HG02852 (cell line): ENCODE results near the gene ZWILCH.
A peak's percentile ranks its signal among the peaks of the same experiment; 100 is the strongest.
"Not testable (repeated sequence)": the region's sequence is repeated elsewhere in the genome, so short reads cannot be mapped to it uniquely, and the experiment has no call there.

Experiments
- ATAC-seq: cut with Tn5 transposase; IDR thresholded peaks from one replicate; pipeline ENCODE4 v1.9.1; 2021; ENCODE audit warnings: mild to moderate bottlenecking, moderate library complexity; ENCODE audit not compliant: unreplicated experiment

Gene ZWILCH

DNA sequence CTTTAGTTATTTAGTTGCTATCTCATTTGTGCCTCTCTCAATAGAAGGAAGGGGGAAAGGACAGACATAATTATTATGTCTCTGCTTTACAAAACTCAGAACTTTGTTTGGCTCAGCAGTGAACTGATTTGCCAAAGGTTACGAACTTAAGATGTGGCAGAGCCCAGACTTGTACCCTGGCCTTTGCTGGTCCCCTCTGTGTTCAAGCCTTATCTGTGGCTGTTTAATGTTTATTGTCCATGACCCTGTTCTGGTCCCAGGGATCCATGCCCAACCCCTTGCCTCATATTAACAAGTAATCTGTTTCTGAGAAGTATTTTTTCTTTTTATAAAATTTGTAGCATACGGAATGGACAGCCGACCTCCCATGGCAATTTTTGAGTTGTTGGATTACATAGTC, 18.2 kb upstream of the ZWILCH start:
- no peak for ATAC-seq

DNA sequence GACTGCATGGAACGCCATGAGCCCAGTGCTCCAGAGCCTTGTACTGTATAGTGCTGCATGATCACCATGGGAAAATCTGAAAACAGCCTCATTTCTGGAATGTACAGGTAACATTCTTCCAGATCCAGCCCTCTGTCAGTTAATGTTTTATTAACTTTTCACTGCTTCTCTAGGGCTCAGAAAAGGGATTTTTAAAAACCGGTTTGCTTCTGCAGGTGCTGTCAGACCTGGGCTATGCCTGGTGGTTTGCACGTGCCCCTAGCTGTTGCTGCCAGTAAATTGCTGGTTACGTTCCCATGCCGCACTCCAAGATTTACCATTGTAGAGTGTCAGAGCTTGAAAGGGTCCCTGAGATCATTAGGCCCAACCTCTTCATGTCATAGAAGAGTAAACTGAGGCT, 16.6 kb upstream of the ZWILCH start:
- no peak for ATAC-seq

DNA sequence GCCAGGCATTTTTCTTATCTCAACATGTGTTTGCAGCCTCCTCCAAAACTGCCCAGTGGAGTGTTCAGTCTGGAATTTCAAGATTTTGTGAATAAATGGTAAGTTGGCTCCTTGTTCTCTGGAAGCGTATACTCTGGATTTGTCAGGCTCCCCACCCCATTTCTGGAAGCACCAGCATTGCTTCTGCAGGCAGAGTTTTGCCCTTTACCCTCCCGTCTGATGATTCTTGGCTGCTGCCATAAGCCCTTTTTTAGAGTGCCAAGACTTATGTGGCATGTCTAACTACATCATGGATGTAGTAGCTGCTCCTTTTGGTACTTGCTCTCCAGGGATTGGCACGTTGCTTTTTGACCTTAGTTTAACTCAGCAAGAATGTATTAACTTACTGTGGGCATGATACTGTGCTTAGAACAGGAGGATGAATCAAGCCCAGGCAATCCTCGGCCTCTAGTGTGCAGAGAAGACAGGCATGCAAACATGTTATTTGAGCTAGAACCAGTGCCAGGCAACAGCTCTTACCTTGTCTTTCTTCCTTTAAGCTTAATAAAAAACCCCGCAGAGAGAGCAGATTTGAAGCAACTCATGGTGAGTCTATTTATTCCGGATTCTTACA, 15.8 kb upstream of the ZWILCH start:
- no peak for ATAC-seq

DNA sequence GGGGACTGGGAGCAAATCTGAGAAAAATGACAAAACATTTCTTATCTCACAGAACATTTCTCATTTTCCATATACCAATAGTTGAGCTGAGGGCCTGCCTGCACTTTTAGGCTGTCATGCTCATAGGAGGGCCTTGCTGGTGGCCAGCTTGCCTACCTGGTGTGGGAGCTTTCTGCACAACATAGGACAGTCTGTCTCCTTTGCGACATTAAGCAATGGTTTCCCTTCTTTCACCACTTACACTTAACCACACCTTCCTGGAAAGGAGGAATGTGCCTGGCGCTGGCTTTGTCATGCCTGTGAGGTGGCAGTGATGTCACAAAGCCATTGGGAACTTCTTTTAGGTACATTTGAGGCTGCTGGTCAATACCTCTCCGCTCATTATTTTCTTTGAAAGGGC, 13.3 kb upstream of the ZWILCH start:
- ATAC-seq, result no peak

DNA sequence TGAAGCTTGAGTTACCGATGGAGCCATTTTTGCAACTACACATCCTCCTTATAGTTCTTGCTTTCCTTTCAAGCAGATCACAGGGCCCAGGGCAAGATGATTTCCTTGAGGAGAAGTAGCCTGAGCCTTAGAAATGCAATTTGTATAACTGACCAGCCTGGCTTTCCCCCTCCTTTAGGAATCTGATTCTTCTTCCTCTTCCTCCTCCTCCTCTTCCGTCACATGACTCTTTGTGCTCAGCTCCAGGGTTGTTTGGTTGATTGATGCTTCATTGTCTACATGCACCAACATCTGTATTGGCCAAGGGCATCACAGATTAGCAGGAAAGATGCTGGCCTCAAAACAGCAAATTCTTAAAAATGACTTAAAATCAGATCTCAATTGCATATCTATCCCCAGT, 10.9 kb upstream of the ZWILCH start:
- no peak for ATAC-seq

DNA sequence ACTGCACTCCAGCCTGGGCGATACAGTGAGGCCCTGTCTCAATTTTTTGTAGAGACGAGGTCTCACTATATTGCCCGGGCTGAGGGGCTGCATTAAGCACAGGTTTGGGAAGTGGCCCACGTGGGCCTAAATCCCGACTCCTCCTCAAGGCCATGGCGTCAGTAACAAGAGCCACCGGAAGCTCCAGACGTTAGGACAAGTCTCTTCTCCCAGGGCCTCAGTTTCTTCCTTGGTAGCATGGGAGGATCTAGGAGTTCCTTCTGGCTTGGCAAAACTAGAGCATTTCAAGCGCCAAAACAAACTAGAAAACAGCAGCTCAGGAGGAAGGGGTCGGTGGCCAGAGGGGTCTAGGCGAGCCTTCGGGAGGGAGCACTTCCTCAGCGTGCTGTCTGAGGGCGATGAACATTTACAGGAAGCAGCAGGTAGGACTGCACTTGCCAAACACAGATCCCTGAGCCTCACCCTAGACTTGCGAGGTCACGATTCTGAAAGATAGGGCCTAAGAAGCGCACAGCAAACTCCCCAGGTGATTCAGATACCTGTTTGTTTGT, 8.1 kb upstream of the ZWILCH start:
- no peak for ATAC-seq

DNA sequence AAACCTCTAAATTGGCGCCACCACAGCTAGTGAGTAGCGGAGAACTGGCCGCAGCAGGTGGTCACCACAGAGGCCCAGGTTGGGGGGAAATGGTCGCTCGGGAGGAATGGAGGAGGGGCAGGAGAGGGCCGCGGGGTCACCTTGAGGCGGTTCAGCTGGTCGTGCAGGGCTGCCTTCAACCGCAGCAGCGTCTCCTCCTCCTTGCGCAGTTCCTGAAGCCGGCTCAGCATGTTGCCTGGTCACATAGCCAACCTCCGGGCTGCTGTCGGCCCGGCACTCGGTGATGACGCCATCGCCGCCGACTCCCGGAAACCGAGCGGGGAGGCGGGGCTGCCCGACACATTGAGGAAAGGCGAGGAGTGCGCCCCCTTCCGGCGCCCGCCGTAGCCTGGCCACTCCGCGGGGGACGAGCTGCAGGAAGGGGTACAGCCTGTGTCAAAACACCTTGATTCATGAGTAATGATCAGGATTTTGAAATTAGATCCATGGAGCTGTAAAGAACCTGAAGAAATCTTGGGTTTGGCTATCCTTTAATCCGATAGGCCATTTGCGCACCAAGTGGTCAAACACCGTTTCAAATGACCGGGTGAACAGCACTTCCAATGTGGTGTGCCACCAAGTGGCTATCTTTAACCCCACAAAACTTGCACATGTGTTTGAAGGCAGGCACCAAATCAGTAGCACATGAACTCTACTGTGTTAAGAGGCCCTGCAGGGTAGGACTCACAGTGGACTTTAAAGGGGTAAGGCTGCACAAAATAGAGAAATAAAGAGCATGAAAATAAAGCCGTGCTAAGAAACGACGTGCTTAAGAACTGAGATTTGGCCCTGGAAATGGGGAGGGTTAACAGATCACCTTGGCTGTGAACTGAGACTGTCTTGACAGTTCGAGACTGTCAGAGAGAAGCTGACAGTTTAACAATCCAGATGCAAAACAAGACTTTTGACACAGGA, 7.3 kb upstream of the ZWILCH start, which contains the start of gene SNAPC5:
TSS of gene SNAPC5 (minus strand) at position 261 of the 954 bp plus-strand sequence. CDS start at position 230, 31 bp downstream.
- ATAC-seq, result peak; percentile 84

DNA sequence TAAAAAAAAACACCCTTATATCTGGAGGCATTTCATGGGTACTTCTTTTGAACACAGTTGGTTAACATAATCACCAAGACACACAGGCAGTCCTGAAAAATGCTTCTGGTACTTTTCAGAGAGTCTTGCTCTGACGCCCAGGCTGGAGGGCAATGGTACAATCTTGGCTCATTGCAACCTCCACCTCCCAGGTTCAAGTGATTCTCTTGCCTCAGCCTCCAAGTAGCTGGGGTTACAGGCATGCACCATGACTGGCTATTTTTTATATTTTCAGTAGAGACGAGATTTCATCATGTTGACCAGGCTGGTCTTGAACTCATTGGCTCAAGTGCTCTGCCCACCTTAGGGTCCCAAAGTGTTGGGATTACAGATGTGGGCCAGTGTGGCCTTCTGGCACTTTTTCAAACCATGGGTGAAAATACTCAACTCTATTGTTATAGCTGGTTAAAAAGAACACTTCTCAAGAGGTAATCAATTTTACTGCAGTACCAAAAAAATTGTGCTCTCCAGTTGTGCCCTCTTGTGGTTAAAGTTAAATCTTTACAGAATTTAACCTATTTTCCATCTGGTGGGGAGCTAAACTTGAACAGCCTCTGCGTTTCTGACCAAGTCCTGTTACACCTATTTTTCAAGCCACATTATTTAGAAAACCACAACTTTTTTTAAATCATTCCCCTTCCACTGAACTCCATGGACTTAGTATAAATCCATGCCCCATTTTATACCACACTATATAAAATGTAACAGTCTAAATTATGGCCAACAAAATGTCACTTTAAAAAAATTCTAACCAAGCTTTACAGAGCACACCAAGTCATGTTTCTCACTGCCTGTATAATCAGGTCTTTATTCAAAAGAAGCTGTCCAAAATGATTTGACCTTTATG, 6.4 kb upstream of the ZWILCH start:
- ATAC-seq, result no peak

DNA sequence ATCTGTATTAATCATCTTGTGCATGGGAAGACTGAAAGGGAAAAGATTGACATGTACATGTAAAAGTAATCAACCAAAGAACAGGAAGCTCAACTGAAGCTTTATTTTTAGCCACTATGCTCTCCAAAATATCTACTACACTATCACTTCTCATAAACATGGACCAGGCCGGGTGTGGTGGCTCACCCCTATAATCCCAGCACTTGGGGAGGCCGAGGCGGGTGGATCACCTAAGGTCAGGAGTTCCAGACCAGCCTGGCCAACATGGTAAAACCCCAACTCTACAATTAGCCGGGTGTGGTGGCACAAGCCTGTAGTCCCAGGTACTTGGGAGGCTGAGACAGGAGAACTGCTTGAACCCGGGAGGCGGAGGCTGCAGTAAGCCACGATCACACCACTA, 4.8 kb upstream of the ZWILCH start:
- not testable (repeated sequence) for ATAC-seq

DNA sequence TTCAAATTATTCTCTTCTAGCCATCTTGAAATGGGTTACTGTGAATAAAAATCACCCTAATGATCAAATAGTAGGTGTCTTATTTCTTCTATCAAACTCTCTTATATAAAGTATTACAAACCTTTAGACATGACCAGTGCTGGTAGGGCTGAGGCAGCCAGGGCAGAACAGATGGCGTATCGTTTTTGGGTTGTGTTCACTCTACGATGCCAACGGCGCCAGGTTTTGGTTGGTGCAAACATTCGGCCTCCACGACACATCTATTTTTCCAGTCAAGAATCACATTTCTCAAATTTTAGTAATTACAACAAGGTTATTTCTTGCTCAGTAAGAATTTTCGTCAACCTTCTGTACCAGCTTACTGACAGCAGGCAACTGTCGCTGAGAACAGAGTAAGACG, 2.6 kb upstream of the ZWILCH start:
- no peak for ATAC-seq

DNA sequence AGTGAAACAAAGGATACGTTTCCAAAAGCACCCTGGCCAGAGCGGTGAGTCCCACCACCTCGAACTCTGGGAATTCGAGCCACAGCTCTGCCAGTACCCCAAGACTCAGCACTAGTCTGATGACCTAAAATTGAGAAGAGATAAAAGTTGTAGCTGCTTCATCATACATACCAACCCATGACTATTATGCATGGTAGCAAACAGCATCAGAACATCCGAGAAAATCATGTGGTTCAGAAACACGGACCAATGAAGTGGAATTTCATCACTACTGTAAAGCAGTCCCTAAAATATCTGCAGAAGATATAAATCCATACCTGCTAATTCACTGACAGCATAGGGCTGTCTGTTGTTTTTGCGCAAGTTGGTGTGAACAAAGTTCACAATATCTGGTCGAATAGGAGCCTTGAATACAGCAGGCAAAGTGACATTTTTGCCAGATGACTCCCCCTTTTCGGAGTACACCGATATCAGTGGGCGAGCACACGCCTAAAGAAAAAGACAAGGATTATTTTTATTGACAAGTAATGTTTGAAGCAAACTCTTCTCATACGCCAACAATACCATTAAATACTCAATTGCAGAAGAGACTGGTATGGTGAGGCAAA, 2.0 kb upstream of the ZWILCH start:
- ATAC-seq, result not testable (repeated sequence)

DNA sequence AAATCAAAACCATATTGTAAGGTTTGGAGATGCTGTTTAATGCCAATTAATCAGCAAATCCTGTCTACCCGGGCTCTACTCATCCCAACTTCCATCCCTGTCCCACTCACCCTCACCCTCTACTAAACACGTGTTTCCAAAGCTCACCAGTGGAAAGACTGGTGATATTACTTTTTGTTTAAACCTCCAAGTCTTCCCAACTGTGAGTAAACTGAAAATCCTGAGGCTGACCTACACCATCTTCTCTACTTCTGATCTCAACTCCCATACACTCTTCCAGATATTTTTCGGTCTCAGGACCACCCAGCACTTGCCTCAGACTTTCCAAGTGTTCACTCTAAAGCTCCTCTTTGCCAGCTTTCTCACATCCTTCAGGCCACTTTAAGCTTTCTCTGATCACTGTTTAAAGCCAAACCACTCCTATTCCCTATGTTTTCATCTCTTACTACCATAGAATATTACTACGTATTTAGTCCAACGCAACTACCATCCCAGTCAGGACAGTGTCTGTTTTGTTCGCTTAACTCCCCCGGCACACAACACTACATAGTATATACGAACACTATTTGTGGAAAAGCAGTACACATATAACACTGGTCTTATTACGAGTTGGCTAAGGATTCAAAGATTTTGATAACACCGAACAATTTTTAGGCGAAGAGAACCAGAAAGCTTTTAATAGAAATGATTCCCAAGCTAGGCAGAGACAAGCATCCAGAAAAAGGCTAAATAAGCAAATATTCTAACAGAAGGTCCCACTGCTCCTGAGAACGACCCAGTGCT, 1.2 kb upstream of the ZWILCH start:
- no peak for ATAC-seq

DNA sequence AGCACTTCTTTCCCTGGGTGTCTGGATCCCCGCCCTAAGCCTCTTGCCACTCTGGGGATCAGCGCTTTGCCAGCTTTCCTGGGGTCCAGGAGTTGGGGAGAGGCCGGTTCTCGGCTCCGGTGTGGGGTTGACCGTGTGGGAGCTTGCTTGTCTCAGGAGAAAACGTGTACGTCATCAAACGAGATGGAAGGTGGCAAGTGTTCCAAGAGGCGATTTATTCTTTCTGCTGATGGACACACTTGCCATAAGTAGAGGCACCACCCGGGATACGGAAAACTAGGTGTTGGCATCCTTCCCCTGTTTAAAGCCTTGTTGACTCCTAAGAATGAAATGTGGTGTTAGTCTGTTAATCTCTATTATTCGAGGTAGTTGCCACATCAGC, 295 bp downstream of the ZWILCH start:
- ATAC-seq, result peak; percentile 22

DNA sequence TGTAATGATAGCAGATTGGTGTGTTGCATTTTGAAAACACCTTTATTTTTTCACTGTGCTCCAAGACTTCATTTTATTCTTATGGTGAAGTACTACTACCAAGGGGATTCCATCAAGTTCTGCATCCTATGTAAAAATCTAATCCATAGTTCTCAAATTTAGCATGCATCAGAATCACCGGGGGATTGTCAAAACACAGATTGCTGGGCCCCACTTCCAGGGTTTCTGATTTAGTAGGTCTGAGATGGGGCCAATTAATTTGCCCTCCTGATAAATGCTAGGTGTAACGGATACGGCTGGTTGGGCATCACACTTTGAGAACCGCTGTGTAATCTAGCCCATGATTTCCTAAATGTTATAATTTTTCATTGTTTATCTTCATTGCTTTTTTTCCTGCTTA, 692 bp downstream of the ZWILCH start:
- no peak for ATAC-seq

DNA sequence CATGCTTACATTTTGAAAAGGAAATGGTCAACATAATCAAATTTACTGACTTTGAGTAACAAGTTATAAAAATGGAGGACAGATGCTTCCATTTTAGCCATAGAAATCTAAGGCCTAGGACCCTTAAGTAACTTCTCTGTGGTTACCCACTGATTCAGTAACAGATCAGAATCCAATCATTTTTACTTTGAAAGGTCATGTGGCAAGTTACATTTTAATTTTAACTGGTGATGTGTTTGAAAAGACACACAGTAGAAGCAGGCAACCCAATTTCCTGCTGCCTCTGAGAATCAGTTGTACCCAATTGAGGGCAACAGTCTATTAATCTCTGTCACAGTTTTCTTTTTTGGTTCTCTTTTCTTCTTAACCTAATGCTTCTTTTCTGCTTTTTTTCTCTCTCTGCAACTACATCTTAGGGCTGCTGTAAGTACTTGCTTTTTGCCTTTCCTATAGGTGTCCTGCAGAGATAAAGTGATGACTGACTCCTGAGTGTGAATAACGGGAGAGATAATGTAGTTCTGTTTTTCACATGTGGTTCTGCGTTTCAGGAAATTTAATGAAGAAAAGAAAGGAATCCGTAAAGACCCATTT, 3.3 kb downstream of the ZWILCH start:
- no peak for ATAC-seq

DNA sequence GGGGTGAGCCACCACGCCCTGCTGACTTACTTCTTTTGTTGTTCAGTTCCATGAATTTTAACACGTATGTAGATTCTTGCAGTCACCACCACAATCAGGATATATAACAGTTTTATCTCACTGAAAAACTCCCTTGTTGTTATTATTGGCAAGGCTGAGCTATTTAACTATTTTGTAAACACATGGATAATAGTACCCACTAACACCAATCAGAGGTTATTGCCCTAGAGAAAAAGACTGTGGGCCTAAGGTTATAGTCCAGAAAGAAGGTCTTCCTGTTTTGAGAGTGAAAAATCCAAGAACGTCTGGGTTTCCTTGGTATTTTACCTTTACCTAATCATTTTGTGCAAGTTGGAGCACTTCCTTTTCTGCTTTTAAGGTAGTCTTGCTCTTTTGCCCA, 9.5 kb downstream of the ZWILCH start:
- ATAC-seq, result no peak

DNA sequence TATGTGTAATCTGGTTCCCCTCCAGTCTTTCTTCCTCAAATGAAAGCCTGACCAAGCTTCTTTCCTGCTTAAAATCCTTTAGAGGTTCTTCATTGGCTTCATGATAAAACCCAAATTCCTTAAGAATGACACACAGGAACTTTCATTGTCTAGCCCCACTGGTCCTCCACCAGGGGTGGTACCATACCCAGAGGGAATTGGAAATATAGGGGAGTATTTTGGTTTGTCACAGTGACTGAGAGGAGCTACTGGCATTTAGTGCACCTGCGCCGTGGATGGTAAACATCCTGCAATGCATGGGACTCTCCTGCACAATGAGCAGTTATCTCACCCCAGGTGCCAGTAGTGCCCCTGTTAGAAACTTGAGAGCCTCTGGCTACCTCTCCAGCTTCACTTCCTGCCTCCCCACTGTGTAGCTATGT, 10.8 kb downstream of the ZWILCH start:
- no peak for ATAC-seq

DNA sequence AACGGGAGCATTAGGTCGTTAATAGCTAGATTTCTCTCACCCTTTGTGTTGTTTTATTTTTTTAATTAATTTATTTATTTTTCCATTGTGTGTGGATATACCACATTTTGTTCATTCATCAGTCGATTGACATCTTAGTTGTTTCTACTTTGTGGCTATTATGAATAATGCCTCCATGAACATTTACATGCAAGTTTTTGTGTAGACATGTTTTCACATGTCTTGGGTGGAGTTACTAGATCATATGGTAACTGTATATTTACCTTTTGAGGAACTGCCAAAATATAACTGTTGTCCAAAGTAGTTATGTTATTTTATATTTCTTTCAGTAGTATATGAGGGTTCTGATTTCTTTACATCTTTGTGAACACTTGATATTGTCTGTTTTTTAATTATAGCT, 18.8 kb downstream of the ZWILCH start:
- no peak for ATAC-seq

DNA sequence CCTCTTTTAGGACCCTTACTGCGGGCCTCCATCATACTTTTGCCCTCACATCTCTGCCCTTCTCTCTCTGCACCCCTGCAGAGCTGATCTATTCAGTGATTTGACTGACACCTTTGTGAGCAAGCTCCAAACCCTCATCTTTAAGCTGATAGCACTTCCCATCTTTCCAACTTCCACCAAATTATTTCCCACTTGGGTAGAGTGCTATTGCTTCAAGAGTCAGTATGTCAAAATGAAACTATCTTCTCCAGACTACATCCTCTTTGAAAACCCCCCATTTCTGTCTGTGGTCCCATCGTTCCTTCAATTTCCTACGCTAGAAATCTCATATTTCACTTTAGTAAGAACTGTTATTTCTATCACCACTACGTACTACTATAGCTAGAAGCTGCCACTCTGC, 19.7 kb downstream of the ZWILCH start:
- ATAC-seq, result no peak
